GM12801 (cell line): Measurements from ENCODE around the gene ADIRF.

Experiments used
- TF ChIP-seq, protein P1 (sequence below): IDR thresholded peaks from one replicate; pipeline ENCODE4 v1.5.1; 2011; ENCODE audit warnings: control low read depth; ENCODE audit not compliant: insufficient read length; ENCODE audit errors: extremely low read depth

The ADIRF gene

DNA sequence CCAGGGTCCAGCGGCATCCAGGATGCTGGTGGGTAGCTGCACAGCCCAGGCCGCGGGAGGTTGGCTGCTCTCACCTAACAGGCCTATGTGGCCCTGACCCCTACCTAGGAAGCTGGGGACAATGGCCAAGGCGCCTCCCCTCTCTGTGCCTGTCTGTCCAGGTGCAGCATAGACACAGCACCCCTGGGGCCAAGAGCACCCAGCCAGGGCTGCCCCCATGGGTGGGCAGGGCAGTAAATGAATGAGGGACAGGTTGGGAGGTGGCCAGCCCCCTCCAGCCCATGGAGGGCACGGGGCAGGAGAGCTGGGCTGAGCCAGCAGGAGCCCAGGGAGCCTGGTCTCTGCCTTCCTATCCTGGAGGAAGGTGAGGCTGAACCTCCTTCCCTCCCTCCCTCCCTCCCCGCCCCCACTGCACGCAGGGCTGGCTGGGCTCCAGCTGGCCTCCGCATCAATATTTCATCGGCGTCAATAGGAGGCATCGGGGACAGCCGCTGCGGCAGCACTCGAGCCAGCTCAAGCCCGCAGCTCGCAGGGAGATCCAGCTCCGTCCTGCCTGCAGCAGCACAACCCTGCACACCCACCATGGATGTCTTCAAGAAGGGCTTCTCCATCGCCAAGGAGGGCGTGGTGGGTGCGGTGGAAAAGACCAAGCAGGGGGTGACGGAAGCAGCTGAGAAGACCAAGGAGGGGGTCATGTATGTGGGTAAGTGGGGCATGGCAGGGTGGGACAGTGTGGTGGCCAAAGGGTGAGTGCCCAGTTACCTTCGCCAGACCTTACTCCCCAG is 10.0 kb upstream of the ADIRF start, which contains the start of gene SNCG:
Gene SNCG, plus strand, starts transcription at position 484 of the 785 bp plus-strand sequence. Its CDS starts 99 bp downstream, at position 583.
- TF ChIP-seq, protein P1, sequence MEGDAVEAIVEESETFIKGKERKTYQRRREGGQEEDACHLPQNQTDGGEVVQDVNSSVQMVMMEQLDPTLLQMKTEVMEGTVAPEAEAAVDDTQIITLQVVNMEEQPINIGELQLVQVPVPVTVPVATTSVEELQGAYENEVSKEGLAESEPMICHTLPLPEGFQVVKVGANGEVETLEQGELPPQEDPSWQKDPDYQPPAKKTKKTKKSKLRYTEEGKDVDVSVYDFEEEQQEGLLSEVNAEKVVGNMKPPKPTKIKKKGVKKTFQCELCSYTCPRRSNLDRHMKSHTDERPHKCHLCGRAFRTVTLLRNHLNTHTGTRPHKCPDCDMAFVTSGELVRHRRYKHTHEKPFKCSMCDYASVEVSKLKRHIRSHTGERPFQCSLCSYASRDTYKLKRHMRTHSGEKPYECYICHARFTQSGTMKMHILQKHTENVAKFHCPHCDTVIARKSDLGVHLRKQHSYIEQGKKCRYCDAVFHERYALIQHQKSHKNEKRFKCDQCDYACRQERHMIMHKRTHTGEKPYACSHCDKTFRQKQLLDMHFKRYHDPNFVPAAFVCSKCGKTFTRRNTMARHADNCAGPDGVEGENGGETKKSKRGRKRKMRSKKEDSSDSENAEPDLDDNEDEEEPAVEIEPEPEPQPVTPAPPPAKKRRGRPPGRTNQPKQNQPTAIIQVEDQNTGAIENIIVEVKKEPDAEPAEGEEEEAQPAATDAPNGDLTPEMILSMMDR: no peak

DNA sequence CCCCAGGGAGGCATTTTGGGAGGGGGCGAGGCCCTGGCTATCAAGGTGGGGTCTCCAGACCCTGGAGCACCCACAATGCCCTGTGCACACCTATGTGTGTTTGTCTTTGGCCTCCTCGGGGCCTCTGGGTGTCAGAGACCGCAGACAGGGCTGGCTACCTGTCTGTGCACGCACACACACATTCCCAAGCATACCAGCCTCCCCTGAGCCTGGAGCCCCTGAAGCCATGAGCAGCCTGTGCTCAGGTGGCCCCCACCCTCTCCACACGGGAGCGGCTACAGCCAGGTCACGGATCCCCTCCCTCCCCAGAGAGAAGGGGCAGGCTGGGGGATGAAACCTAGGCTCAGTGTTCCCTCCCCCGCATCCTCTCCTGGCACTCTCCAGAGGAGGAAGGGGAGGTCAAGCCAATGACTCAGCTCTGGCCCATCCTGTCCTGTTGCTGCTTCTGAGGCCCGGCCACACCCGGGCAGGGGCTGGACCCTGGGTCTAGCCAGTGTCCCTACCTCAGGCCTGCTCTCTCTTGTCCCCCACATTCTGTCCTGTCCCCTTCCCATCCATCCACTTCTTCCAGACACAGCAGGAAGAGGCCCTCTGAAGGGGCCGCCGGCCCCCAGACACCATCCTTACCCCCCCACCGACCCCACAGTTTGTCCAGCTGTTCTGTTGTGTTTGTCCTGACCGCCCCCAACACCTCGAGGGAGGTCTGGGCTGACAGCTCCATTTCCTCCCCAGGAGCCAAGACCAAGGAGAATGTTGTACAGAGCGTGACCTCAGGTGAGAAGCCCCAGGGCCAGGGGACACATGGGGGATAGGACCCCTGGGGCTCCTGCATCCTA is 9.2 kb upstream of the ADIRF start:
- TF ChIP-seq, protein P1: no peak

DNA sequence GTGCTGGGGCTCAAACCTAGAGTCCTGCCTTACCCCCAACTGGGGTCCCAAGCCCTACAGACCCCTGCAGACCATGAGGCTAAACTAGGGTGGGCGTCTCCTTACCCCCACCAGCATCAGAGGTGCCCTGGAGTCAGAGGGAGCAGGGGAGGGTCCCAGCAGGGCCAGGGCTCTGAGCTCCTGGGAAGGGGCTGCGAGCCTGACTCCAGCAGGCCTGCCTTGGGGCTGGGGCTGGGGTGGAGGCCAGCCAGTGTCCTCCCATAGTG is 8.6 kb upstream of the ADIRF start:
- TF ChIP-seq, protein P1: no peak

DNA sequence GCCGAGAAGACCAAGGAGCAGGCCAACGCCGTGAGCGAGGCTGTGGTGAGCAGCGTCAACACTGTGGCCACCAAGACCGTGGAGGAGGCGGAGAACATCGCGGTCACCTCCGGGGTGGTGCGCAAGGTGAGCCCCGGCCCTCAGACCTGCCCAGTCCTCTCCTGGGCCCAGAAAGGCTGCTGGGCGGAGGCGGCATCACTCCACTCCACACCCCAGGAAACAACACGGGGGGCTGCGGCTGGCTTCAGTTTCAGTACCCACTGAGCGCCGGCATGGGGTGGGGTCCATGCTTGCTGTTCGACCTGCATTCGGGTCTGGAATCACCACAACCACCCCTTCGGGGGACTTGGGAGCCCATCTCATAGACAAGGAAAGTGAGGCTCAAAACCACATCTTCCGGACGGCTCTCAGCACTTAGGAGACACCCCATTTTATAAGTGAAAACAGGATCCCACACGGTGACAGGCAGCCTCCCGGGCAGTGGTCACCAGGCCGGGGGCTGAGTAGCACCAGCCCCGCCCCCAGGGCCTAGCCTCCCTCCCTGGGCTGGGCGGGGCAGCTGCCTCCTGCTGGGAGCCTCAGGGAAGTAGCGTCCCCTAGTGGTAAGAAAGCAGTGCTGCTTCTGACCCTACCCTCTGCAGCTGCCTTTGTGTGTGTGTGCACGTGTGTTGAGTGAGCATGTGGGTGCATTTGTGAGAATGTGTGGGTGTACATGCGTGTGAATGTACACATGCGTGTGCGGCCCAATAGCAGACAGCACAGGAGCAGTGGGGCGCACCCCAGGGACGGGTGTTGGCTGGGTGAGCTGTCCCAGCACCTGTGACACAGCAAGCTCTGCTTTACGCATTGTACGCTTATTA is 8.0 kb upstream of the ADIRF start:
- TF ChIP-seq, protein P1: peak; percentile 83

DNA sequence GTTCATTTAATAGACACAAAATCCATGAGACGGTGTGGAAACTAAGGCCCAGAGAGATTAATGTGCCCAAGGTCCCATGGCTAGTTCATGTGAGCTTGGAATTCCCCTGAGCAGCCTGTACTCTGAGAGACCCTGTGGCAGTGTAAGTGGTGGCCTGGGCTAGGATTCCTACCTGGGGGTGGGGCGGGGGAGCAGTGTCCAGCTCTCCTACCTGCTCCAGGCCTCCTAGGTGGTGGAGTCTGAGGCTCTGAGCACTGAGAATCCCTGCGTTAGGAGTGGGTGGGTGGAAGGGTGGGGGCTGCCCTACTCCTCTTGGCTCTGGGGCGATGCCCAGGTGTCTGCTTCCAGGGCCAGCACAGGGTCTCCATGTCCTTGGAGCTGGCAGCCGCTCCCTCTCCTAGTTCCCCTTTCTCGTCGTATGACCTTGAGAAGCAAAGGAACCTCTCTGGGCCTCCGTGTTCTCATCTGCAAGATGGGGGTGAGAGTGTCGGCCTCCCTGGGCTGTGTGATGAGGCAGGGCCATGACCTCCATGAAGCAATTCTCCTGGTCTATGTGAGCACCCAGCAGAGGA is 7.3 kb upstream of the ADIRF start:
- TF ChIP-seq, protein P1: no peak

DNA sequence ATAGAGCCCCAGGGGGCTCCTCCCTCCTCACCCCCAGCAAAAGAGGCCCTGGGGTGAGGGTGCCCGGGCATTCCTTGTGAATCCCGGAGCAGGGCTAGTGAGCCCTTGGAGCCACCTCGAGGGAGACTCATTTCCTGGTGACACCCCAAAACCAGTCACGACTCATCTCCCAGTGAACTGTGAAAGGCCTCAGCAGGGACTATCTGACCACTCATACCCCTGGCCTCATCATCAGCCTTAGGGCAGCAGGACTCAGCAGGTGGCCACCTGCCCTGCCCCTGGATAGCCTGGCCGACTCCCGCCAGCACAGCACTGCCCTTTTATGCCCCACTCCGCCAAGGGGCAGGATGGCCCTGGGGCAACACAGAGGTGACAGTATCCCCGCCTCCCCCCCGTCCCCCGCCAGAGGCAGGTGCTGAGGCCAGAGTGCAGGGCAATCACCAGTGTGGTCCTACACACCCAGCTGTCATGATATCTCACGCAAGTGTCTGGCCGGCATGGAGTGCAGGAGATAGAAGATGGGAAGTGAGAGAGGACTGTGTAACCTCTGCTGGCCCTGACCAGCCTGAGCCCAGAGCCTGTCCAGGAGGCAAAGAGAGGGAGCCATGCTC is 6.7 kb upstream of the ADIRF start:
- TF ChIP-seq, protein P1: no peak
